Activated T-cell treated with anti-CD3 and anti-CD28 coated beads, Interleukin-2, amount 50 U/mL, for 24 hours (primary cell): ENCODE measurements around the gene TSSC4.

Experiments
- DNase-seq: peaks from one replicate; pipeline ENCODE4 v3.0.0-alpha.2; 2020
- H3K27ac Mint-ChIP-seq: 2 replicates; pipeline ENCODE4 v1.8.0; 2020; ENCODE audit warnings: mild to moderate bottlenecking, mixed read lengths
- H3K27me3 Mint-ChIP-seq: 2 replicates; pipeline ENCODE4 v1.8.0; 2020; ENCODE audit warnings: mixed read lengths
- H3K36me3 Mint-ChIP-seq: 2 replicates; pipeline ENCODE4 v1.8.0; 2020; ENCODE audit warnings: low read depth, mixed read lengths
- H3K4me1 Mint-ChIP-seq: 2 replicates; pipeline ENCODE4 v1.8.0; 2020; ENCODE audit warnings: low read depth, mixed read lengths
- H3K4me3 Mint-ChIP-seq: 2 replicates; pipeline ENCODE4 v1.8.0; 2020; ENCODE audit warnings: mild to moderate bottlenecking, moderate library complexity, mixed read lengths
- H3K9me3 Mint-ChIP-seq: 2 replicates; pipeline ENCODE4 v1.8.0; 2020; ENCODE audit warnings: mixed read lengths

Gene TSSC4

GRCh38 chr11:2432628-2433071 is 32.1 kb downstream of the TSSC4 start:
- no peaks in the 10 kb centered on the region for H3K9me3 Mint-ChIP-seq
- no peaks in the 10 kb centered on the region for H3K4me1 Mint-ChIP-seq
- no peaks in the 10 kb centered on the region for H3K27me3 Mint-ChIP-seq
- no peak overlapping the region for H3K27ac Mint-ChIP-seq
- no peak overlapping the region for H3K4me3 Mint-ChIP-seq
- no peaks in the 10 kb centered on the region for H3K36me3 Mint-ChIP-seq
- no peak for DNase-seq

- Mint-ChIP-seq H3K4me3 (no peak overlapping the region), H3K36me3 (no peaks in the 10 kb centered on the region), H3K4me1 (no peaks in the 10 kb centered on the region), H3K27me3 (no peaks in the 10 kb centered on the region), H3K9me3 (no peaks in the 10 kb centered on the region), H3K27ac (no peak overlapping the region)
- DNase-seq, result no peak
Observed at GRCh38 chr11:2433106-2433925, 32.8 kb downstream of the TSSC4 start.

GRCh38 chr11:2434008-2434407 is 33.5 kb downstream of the TSSC4 start:
- Mint-ChIP-seq H3K4me1 (no peaks in the 10 kb centered on the region), H3K27ac (no peak overlapping the region), H3K4me3 (no peak overlapping the region), H3K36me3 (no peaks in the 10 kb centered on the region), H3K27me3 (no peaks in the 10 kb centered on the region), H3K9me3 (no peaks in the 10 kb centered on the region)
- no peak for DNase-seq

GRCh38 chr11:2434506-2435255 is 34.1 kb downstream of the TSSC4 start:
- Mint-ChIP-seq H3K36me3 (no peaks in the 10 kb centered on the region), H3K27ac (no peak overlapping the region), H3K27me3 (no peaks in the 10 kb centered on the region), H3K4me1 (no peaks in the 10 kb centered on the region), H3K9me3 (no peaks in the 10 kb centered on the region), H3K4me3 (no peak overlapping the region)
- DNase-seq, result no peak

- Mint-ChIP-seq H3K27ac (no peak overlapping the region), H3K9me3 (peaks cover 4% of the 10 kb centered on the region), H3K4me3 (no peak overlapping the region), H3K4me1 (no peaks in the 10 kb centered on the region), H3K27me3 (no peaks in the 10 kb centered on the region), H3K36me3 (no peaks in the 10 kb centered on the region)
- DNase-seq, result no peak
Observed at GRCh38 chr11:2435288-2436012, 34.9 kb downstream of the TSSC4 start.

GRCh38 chr11:2436013-2436520 is 35.5 kb downstream of the TSSC4 start:
- no peaks in the 10 kb centered on the region for H3K4me1 Mint-ChIP-seq
- H3K9me3 Mint-ChIP-seq, result peaks cover 4% of the 10 kb centered on the region
- DNase-seq, result no peak
- H3K27me3 Mint-ChIP-seq, result no peaks in the 10 kb centered on the region
- H3K4me3 Mint-ChIP-seq, result no peak overlapping the region
- no peak overlapping the region for H3K27ac Mint-ChIP-seq
- no peaks in the 10 kb centered on the region for H3K36me3 Mint-ChIP-seq

GRCh38 chr11:2436521-2437031 is 36.0 kb downstream of the TSSC4 start:
- H3K27ac Mint-ChIP-seq, result no peak overlapping the region
- H3K9me3 Mint-ChIP-seq, result peaks cover 4% of the 10 kb centered on the region
- no peaks in the 10 kb centered on the region for H3K36me3 Mint-ChIP-seq

GRCh38 chr11:2437516-2437915 is 37.0 kb downstream of the TSSC4 start:
- no peak for DNase-seq
- no peaks in the 10 kb centered on the region for H3K27me3 Mint-ChIP-seq
- peaks cover 3% of the 10 kb centered on the region for H3K4me1 Mint-ChIP-seq
- H3K4me3 Mint-ChIP-seq, result no peak overlapping the region
- H3K27ac Mint-ChIP-seq, result no peak overlapping the region
- H3K9me3 Mint-ChIP-seq, result peaks cover 4% of the 10 kb centered on the region
- no peaks in the 10 kb centered on the region for H3K36me3 Mint-ChIP-seq

More at GRCh38 chr11:2436521-2437031, 36.0 kb downstream of the TSSC4 start:
- Mint-ChIP-seq H3K27me3 (no peaks in the 10 kb centered on the region), H3K4me3 (no peak overlapping the region), H3K4me1 (no peaks in the 10 kb centered on the region)
- no peak for DNase-seq

GRCh38 chr11:2439820-2440219 is 39.3 kb downstream of the TSSC4 start:
- Mint-ChIP-seq H3K27me3 (peaks cover 4% of the 10 kb centered on the region), H3K9me3 (peaks cover 4% of the 10 kb centered on the region), H3K36me3 (no peaks in the 10 kb centered on the region), H3K4me3 (no peak overlapping the region), H3K4me1 (peaks cover 14% of the 10 kb centered on the region), H3K27ac (no peak overlapping the region)
- no peak for DNase-seq

GRCh38 chr11:2440646-2441045 is 40.1 kb downstream of the TSSC4 start:
- Mint-ChIP-seq H3K27me3 (peaks cover 4% of the 10 kb centered on the region), H3K36me3 (no peaks in the 10 kb centered on the region), H3K9me3 (peaks cover 4% of the 10 kb centered on the region), H3K4me3 (no peak overlapping the region), H3K4me1 (peaks cover 17% of the 10 kb centered on the region), H3K27ac (no peak overlapping the region)
- DNase-seq, result no peak

GRCh38 chr11:2441171-2441570 is 40.6 kb downstream of the TSSC4 start:
- Mint-ChIP-seq H3K27ac (no peak overlapping the region), H3K27me3 (peaks cover 4% of the 10 kb centered on the region), H3K36me3 (no peaks in the 10 kb centered on the region), H3K4me3 (no peak overlapping the region), H3K4me1 (peaks cover 20% of the 10 kb centered on the region), H3K9me3 (peaks cover 4% of the 10 kb centered on the region)
- DNase-seq, result no peak

GRCh38 chr11:2442589-2442988 is 42.0 kb downstream of the TSSC4 start:
- Mint-ChIP-seq H3K36me3 (no peaks in the 10 kb centered on the region), H3K9me3 (peaks cover 4% of the 10 kb centered on the region), H3K27ac (no peak overlapping the region), H3K4me1 (peaks cover 34% of the 10 kb centered on the region), H3K27me3 (peaks cover 4% of the 10 kb centered on the region), H3K4me3 (no peak overlapping the region)
- no peak for DNase-seq

- no peak overlapping the region for H3K4me3 Mint-ChIP-seq
- H3K27me3 Mint-ChIP-seq, result peaks cover 4% of the 10 kb centered on the region
- DNase-seq, result no peak
- H3K4me1 Mint-ChIP-seq, result peaks cover 37% of the 10 kb centered on the region
- H3K9me3 Mint-ChIP-seq, result peaks cover 4% of the 10 kb centered on the region
- H3K36me3 Mint-ChIP-seq, result no peaks in the 10 kb centered on the region
- H3K27ac Mint-ChIP-seq, result no peak overlapping the region
Observed at GRCh38 chr11:2443406-2443805, 42.9 kb downstream of the TSSC4 start.
